Measurements from ENCODE around the gene ECI1. TPM values are rescaled to one million over a fixed set of nuclear protein-coding genes. Genes with fewer than 3 reads are reported as not detected.
A peak's percentile ranks its signal among the peaks of the same experiment; 100 is the strongest.

The ECI1 gene
- total and polyA plus RNA-seq, 2 experiments from 2014 or later, result 118 to 143 TPM

DNA sequence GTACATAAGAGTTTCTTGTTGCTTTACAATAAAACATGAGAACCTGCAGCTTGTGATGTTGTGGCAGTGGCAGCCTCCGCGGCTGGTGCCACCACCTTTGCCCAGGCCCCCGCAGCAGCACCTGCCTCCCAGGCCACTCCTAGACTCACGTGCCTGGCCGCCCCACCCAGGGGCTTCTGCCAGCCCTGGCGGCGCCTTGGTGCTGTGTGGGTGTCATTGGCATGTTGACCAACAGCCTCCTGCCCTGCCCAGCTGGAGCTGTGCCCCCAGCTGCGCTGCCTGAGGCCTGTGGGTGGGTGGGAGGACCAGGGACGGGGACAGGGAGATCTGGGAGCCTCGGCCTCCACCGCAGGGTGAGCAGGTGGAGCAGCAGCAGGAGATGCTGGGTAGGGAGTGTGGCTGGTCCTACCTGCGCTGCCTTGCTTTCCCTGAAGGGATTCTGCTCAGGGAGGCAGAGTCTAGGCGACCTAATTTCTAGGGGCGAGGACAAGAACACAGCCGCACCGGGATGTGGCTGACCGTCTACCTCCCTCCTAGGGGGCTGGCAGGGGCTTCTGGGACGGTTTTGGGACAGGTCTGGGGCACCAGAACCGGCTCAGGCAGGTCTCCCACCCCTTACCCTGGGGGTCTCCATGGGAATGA, 15.6 kb downstream of the ECI1 start:
- 0 out of 2 replicates have a peak, but pooled peaks cover 5% of the 10 kb centered on the region for H3K36me3 ChIP-seq (ENCODE audit: insufficient read depth)
- peaks cover 25% of the 10 kb centered on the region for H3K27me3 Mint-ChIP-seq (ENCODE audit: insufficient read depth, low read depth, poor library complexity)
- no peaks in the 10 kb centered on the region for H3K9me3 Mint-ChIP-seq
- no peaks in the 10 kb centered on the region for H3K4me1 ChIP-seq (ENCODE audit: insufficient read depth)
- DNase-seq (ENCODE audit: low spot score) (no peak), ATAC-seq (no peak)
- no peak overlapping the region for H2AFZ ChIP-seq
- H3K27ac Mint-ChIP-seq, result no peak overlapping the region
- peak overlapping the region; percentile 53; the same call in 2 of the 3 replicates for H3K4me3 Mint-ChIP-seq
- peaks cover 2% of the 10 kb centered on the region; the same call in 1 of the 2 replicates for H3F3A ChIP-seq (replicated peaks; ENCODE audit: low read depth)
- peaks cover 18% of the 10 kb centered on the region for H3K27me3 ChIP-seq (ENCODE audit: insufficient read depth)
- H3K27ac ChIP-seq (ENCODE audit: low read depth), result no peak overlapping the region
- H3K9me2 ChIP-seq (ENCODE audit: insufficient read depth), result no peaks in the 10 kb centered on the region
- H3K4me2 ChIP-seq, result peak overlapping the region; percentile 92
- 0 out of 3 replicates have a peak, but pooled peaks cover 8% of the 10 kb centered on the region for H3K36me3 Mint-ChIP-seq (ENCODE audit: low read depth)
- no peaks in the 10 kb centered on the region; the same call in 1 of the 2 replicates for H4K20me1 ChIP-seq (replicated peaks; ENCODE audit: insufficient read depth)
- no peak for TF ChIP-seq STAT1 (IDR thresholded peaks at IDR 0.05; ENCODE audit: unreplicated experiment)
- TF ChIP-seq, protein P1, sequence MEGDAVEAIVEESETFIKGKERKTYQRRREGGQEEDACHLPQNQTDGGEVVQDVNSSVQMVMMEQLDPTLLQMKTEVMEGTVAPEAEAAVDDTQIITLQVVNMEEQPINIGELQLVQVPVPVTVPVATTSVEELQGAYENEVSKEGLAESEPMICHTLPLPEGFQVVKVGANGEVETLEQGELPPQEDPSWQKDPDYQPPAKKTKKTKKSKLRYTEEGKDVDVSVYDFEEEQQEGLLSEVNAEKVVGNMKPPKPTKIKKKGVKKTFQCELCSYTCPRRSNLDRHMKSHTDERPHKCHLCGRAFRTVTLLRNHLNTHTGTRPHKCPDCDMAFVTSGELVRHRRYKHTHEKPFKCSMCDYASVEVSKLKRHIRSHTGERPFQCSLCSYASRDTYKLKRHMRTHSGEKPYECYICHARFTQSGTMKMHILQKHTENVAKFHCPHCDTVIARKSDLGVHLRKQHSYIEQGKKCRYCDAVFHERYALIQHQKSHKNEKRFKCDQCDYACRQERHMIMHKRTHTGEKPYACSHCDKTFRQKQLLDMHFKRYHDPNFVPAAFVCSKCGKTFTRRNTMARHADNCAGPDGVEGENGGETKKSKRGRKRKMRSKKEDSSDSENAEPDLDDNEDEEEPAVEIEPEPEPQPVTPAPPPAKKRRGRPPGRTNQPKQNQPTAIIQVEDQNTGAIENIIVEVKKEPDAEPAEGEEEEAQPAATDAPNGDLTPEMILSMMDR (conservative IDR thresholded peaks at IDR 0.05; ENCODE audit: low read depth in 2 of 2), result no peak
- H3K4me1 Mint-ChIP-seq, result no peaks in the 10 kb centered on the region
- peak overlapping the region; percentile 65 for H3K4me3 ChIP-seq
- no peaks in the 10 kb centered on the region for H3K79me2 ChIP-seq (replicated peaks; ENCODE audit: insufficient read depth)

DNA sequence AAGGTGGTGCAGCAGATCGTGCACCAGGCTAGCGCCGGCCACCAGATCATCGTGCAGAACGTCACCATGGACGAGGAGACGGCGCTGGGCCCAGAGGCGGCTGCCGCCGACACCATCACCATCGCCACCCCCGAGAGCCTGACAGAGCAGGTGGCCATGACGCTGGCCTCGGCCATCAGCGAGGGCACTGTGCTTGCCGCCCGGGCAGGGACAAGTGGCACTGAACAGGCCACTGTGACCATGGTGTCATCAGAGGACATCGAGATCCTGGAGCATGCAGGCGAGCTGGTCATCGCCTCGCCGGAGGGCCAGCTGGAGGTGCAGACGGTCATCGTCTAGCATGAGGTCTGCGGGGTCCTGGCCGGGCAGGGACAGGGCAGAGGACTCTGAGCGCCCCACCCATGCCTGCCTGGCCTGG, 16.1 kb downstream of the ECI1 start:
- no peaks in the 10 kb centered on the region for H3K9me3 Mint-ChIP-seq
- H3K4me1 ChIP-seq (ENCODE audit: insufficient read depth), result no peaks in the 10 kb centered on the region
- H3K27ac ChIP-seq (ENCODE audit: low read depth), result no peak overlapping the region
- no peak overlapping the region for H3K27ac Mint-ChIP-seq
- peaks cover 8% of the 10 kb centered on the region; the same call in 1 of the 3 replicates for H3K36me3 Mint-ChIP-seq (ENCODE audit: low read depth)
- H3K27me3 Mint-ChIP-seq (ENCODE audit: insufficient read depth, low read depth, poor library complexity), result peaks cover 25% of the 10 kb centered on the region
- no peak overlapping the region for H2AFZ ChIP-seq
- H3K4me1 Mint-ChIP-seq, result no peaks in the 10 kb centered on the region
- H4K20me1 ChIP-seq (replicated peaks; ENCODE audit: insufficient read depth), result no peaks in the 10 kb centered on the region; the same call in 1 of the 2 replicates
- peaks cover 18% of the 10 kb centered on the region for H3K27me3 ChIP-seq (ENCODE audit: insufficient read depth)
- no peak overlapping the region for H3K4me3 ChIP-seq
- H3K79me2 ChIP-seq (replicated peaks; ENCODE audit: insufficient read depth), result no peaks in the 10 kb centered on the region
- peaks cover 1% of the 10 kb centered on the region; the same call in 1 of the 2 replicates for H3F3A ChIP-seq (replicated peaks; ENCODE audit: low read depth)
- no peak for DNase-seq (ENCODE audit: low spot score)
- no peak overlapping the region for H3K4me2 ChIP-seq
- H3K9me2 ChIP-seq (ENCODE audit: insufficient read depth), result no peaks in the 10 kb centered on the region
- H3K4me3 Mint-ChIP-seq, result no peak overlapping the region
- 0 out of 2 replicates have a peak, but pooled peaks cover 5% of the 10 kb centered on the region for H3K36me3 ChIP-seq (ENCODE audit: insufficient read depth)
- no peak for ATAC-seq
- TF ChIP-seq ETS1 (IDR thresholded peaks at IDR 0.05) (no peak), CREB1 (CRISPR knock-in tag; IDR thresholded peaks at IDR 0.05; ENCODE audit: low read depth) (no peak), ZNF462 (CRISPR knock-in tag; IDR thresholded peaks at IDR 0.05) (no peak), STAT1 (IDR thresholded peaks at IDR 0.05; ENCODE audit: unreplicated experiment) (no peak), EZH2 (IDR thresholded peaks at IDR 0.05; ENCODE audit: low read depth, unreplicated experiment) (no peak), ZNF331 (CRISPR knock-in tag; IDR thresholded peaks at IDR 0.05; ENCODE audit: low read depth) (no peak), POLR2AphosphoS5 (IDR thresholded peaks at IDR 0.05; ENCODE audit: low read depth) (no peak), EZH2phosphoT487 (IDR thresholded peaks at IDR 0.05; ENCODE audit: unreplicated experiment) (no peak)
- TF ChIP-seq, protein P1 (conservative IDR thresholded peaks at IDR 0.05; ENCODE audit: low read depth in 2 of 2), result no peak

Measured in GM23338 (cell line).